Gastrocnemius medialis (tissue), 4 donors: ENCODE data around the gene RPS6KL1.

ENCODE experiments used
- CTCF ChIP-seq, 5 experiments: fragments of 450-650 bp in 3 of 5; fragments of 200-600 bp in 2 of 5; sonication (generic) in 2 of 5; IDR thresholded peaks in 4 of 5; conservative IDR thresholded peaks in 1 of 5; 1 replicate in 4 of 5; 2 replicates in 1 of 5; pipeline ENCODE4 v1.5.1; 2016 to 2019; ENCODE audit warnings: antibody characterized with exemption in 5 of 5, mild to moderate bottlenecking in 3 of 5, moderate library complexity in 3 of 5
- POLR2A ChIP-seq, 2 donors: fragments of 450-650 bp; IDR thresholded peaks; one replicate each; pipeline ENCODE4 v1.6.1; 2017; ENCODE audit warnings: antibody characterized with exemption in 2 of 2, mild to moderate bottlenecking in 2 of 2, moderate library complexity in 2 of 2

- no peak for TF ChIP-seq CTCF (IDR thresholded peaks at IDR 0.05 in 4 of 5, conservative IDR thresholded peaks at IDR 0.05 in 1 of 5)
- TF ChIP-seq POLR2A (IDR thresholded peaks at IDR 0.05) = no peak
Observed at GRCh38 chr14:74875204-74875603, 47.9 kb downstream of the RPS6KL1 start.
